Lower leg skin (tissue), 3 donors: Measurements from ENCODE around the gene ZBED5.

ENCODE experiments used
- CTCF ChIP-seq, 3 donors: fragments of 450-650 bp; IDR thresholded peaks; one replicate each; pipeline ENCODE4 v1.5.1; 2016; ENCODE audit warnings: antibody characterized with exemption in 3 of 3, mild to moderate bottlenecking in 3 of 3, moderate library complexity in 2 of 3
- POLR2A ChIP-seq, 2 donors: fragments of 450-650 bp; IDR thresholded peaks; one replicate each; pipeline ENCODE4 v1.6.1; 2016 to 2017; ENCODE audit warnings: antibody characterized with exemption in 2 of 2, mild to moderate bottlenecking in 1 of 2, moderate library complexity in 1 of 2

DNA sequence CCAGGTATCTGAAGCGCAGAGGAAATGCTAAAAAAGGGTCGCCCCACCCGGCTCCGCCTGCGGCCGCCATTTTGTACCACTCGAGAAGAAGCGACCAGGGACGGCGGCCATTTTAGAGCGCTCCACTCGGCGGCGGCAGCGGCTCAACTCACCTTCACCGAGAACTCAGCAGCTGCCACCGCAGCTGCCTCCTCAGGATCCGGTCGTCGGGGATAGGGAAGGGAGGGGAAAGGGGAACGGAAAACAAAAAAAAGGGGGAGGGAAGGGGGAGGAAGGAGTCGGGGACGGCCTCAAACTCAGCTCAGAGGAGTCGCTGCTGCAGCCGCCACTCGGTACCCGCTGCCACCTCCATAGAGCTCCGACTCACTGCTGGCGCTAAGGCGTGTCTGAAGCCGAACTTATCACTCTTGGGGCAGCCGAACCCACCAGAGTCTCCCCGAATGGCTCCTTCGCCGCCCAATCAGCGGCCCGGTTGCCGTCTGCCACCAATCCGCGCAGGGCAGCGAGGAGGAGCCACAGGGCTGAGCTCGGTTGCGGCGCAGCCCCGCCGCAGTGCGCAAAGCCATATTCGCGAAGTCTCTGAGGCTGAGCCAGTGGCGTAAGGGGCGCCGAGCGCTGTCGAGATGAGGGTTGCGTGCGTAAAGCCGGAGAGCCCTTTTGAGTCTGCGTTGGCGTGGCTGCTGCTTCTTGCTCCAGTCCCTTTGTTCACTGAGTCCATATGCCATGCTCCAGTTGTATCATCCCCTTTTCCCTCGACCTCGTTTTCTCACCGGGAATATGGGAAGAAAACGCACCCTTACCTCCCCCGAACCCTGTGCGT, 49.1 kb downstream of the ZBED5 start, which contains the start of gene EIF4G2:
- TF ChIP-seq POLR2A (IDR thresholded peaks at IDR 0.05) (peak in 1 of 2 donors; percentile 98), CTCF (IDR thresholded peaks at IDR 0.05) (no peak)
